Endothelial cell (in vitro differentiated cells): ENCODE results near the gene MAPKAP1. TPM values are rescaled to one million over a fixed set of nuclear protein-coding genes. Genes with fewer than 3 reads are reported as not detected.

ENCODE experiments used
- DNase-seq: peaks from one replicate; pipeline ENCODE4 v3.0.0; 2021; ENCODE audit warnings: low spot score
- H3K27ac Mint-ChIP-seq: one replicate; pipeline ENCODE4 v1.8.0; 2021; ENCODE audit warnings: mixed read lengths, inconsistent platforms; ENCODE audit not compliant: unreplicated experiment
- H3K27me3 Mint-ChIP-seq: one replicate; pipeline ENCODE4 v1.8.0; 2021; ENCODE audit warnings: mild to moderate bottlenecking, moderate library complexity, mixed read lengths, inconsistent platforms; ENCODE audit not compliant: unreplicated experiment
- H3K36me3 Mint-ChIP-seq: one replicate; pipeline ENCODE4 v1.8.0; 2021; ENCODE audit warnings: mild to moderate bottlenecking, low read depth, mixed read lengths, inconsistent platforms; ENCODE audit not compliant: unreplicated experiment
- H3K4me1 Mint-ChIP-seq: one replicate; pipeline ENCODE4 v1.8.0; 2021; ENCODE audit warnings: mild to moderate bottlenecking, mixed read lengths, inconsistent platforms; ENCODE audit not compliant: unreplicated experiment
- H3K4me3 Mint-ChIP-seq: one replicate; pipeline ENCODE4 v1.8.0; 2021; ENCODE audit warnings: mild to moderate bottlenecking, mixed read lengths, inconsistent platforms; ENCODE audit not compliant: unreplicated experiment
- H3K9me3 Mint-ChIP-seq: one replicate; pipeline ENCODE4 v1.8.0; 2021; ENCODE audit warnings: mixed read lengths, inconsistent platforms; ENCODE audit not compliant: unreplicated experiment
- total RNA-seq: library from RNA; stranded (reverse); fragmentation: NEBNext Ultra II Directional; extraction: Animal tissue kit (Norgen Biotek cat#: 25700); gene quantifications from one replicate; pipeline ENCODE4 v1.2.1, GENCODE V29; 2021; ENCODE audit not compliant: unreplicated experiment
- TF ChIP-seq, protein P1 (sequence below): fragments of 200-600 bp; sonication (generic); IDR thresholded peaks from one replicate; pipeline ENCODE4 v1.5.0; 2021; ENCODE audit warnings: antibody characterized with exemption; ENCODE audit not compliant: unreplicated experiment

The MAPKAP1 gene
- total RNA-seq, 1 donor from 2014 or later, result 74.6 TPM

DNA sequence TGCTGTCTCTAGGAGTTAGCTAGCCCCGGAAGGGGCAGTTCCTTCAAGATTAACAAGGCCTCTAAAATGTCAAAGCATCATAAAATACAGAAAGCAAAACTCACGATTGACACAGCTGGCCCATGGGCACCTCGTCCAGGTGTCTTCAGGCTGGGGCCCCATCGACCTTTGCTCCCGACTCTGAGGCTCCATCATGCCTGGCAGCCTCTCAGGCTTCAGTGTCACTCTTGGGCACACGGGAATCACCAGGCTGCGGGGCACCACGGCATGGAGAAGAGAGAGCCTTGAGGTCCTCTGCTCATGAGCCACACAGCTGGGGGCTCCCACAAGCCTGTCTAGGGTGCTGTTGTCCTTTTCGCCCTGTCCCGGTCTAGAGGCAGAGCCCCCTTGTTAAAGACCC lies 284.2 kb downstream of the MAPKAP1 start:
- no peak overlapping the region for H3K4me3 Mint-ChIP-seq
- H3K4me1 Mint-ChIP-seq, result no peaks in the 10 kb centered on the region
- H3K27ac Mint-ChIP-seq, result no peak overlapping the region
- no peaks in the 10 kb centered on the region for H3K9me3 Mint-ChIP-seq
- TF ChIP-seq, protein P1, sequence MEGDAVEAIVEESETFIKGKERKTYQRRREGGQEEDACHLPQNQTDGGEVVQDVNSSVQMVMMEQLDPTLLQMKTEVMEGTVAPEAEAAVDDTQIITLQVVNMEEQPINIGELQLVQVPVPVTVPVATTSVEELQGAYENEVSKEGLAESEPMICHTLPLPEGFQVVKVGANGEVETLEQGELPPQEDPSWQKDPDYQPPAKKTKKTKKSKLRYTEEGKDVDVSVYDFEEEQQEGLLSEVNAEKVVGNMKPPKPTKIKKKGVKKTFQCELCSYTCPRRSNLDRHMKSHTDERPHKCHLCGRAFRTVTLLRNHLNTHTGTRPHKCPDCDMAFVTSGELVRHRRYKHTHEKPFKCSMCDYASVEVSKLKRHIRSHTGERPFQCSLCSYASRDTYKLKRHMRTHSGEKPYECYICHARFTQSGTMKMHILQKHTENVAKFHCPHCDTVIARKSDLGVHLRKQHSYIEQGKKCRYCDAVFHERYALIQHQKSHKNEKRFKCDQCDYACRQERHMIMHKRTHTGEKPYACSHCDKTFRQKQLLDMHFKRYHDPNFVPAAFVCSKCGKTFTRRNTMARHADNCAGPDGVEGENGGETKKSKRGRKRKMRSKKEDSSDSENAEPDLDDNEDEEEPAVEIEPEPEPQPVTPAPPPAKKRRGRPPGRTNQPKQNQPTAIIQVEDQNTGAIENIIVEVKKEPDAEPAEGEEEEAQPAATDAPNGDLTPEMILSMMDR, result no peak
- H3K27me3 Mint-ChIP-seq, result peaks cover 4% of the 10 kb centered on the region
- no peaks in the 10 kb centered on the region for H3K36me3 Mint-ChIP-seq
- no peak for DNase-seq

DNA sequence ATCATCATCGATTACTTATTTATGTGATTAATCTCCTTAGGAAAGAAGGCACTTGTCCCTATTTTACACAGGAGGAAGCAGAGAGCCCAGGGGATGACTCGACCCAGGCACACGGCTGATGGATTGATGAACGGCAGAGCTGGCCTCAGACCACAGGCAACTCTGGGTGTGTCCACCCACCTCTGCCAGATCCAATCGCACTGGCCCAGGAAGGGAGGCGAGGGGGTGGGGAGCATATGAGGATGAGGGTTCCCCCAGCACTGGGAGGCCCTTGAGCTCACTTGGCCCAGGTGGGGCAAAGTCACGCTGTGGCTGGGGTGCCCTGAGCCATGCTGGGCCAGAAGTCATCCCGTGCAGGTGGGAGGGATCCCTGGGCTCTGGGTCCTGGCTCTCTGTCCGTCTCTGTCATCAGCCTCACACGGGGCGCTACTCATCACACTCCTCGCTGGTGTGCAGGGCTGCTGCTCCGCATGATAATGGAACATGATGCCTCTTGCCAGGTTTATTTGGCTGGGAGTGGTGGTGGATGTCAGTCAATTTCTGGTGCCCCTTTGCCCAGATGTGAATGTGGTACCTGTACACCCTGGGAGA lies 285.3 kb downstream of the MAPKAP1 start:
- Mint-ChIP-seq H3K4me3 (no peak overlapping the region), H3K27ac (no peak overlapping the region), H3K27me3 (peaks cover 4% of the 10 kb centered on the region), H3K36me3 (no peaks in the 10 kb centered on the region), H3K9me3 (no peaks in the 10 kb centered on the region), H3K4me1 (no peaks in the 10 kb centered on the region)
- no peak for DNase-seq
- TF ChIP-seq, protein P1, result no peak

DNA sequence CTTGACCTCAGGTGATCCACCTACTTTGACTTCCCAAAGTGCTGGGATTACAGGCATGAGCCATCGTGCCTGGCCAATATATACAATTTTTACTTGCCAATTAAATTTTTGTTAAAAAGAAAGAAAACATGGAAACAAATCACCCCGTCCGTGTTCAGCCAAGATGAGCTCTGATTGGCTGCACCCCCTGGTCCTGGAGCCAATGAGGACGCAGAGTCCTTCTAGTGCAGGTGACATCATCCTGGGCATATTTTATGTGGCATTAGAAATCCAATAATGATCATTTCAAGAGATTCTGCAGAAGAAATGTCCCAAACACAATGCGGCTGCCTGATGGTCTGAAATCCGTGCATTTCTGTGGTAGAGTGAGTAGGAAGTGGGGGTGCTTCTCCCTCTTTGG lies 285.8 kb downstream of the MAPKAP1 start:
- TF ChIP-seq, protein P1, result no peak
- Mint-ChIP-seq H3K9me3 (no peaks in the 10 kb centered on the region), H3K36me3 (no peaks in the 10 kb centered on the region), H3K4me1 (no peaks in the 10 kb centered on the region), H3K4me3 (no peak overlapping the region), H3K27ac (no peak overlapping the region), H3K27me3 (peaks cover 4% of the 10 kb centered on the region)
- no peak for DNase-seq

DNA sequence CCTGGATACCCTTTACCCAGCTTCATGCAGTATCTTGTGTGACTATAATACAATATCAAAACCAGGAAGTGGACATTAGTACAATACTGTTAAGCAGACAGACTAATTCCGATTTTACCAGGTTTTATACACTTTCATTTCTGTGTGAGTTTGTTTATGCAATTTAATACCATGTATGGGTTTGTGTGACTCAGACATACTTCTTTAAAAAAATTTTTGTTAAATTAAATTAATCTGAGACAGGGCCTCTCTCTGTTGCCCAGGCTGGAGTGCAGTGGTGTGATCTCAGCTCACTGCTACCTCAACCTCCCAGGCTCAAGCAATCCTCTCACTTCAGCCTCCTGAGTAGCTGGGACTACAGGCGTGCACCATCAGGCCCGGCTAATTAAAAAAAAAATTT lies 288.6 kb downstream of the MAPKAP1 start:
- Mint-ChIP-seq H3K4me1 (no peaks in the 10 kb centered on the region), H3K4me3 (no peak overlapping the region), H3K9me3 (no peaks in the 10 kb centered on the region), H3K36me3 (no peaks in the 10 kb centered on the region), H3K27ac (no peak overlapping the region), H3K27me3 (peaks cover 4% of the 10 kb centered on the region)
- DNase-seq, result no peak
- TF ChIP-seq, protein P1, result no peak

DNA sequence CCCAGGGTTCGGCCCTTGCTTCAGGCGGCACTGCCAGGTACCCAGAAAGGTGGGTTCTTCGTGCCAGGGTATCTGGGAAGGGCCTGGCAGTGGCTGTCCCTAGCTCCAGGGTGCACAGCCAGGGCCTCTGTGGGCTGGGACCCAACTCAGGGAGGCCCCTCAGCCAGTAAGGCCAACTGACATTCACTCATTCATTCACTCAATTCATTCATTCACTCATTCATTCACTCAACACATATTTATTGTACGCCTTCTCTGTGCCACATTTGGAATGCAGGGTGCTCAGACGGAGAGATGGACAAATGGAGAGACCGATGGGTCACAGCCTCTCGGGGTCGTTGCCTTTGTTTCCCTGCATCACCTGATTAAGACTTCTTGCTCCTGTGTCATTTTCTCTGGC lies 290.5 kb downstream of the MAPKAP1 start:
- TF ChIP-seq, protein P1, result no peak
- H3K4me3 Mint-ChIP-seq, result no peak overlapping the region
- no peaks in the 10 kb centered on the region for H3K36me3 Mint-ChIP-seq
- H3K4me1 Mint-ChIP-seq, result no peaks in the 10 kb centered on the region
- DNase-seq, result no peak
- H3K27me3 Mint-ChIP-seq, result peaks cover 4% of the 10 kb centered on the region
- no peak overlapping the region for H3K27ac Mint-ChIP-seq
- H3K9me3 Mint-ChIP-seq, result no peaks in the 10 kb centered on the region
